Activated T-cell treated with anti-CD3 and anti-CD28 coated beads for 24 hours (primary cell): ENCODE data around the gene LIPA.

Experiments
- DNase-seq: peaks from one replicate; pipeline ENCODE4 v3.0.0-alpha.2; 2020; ENCODE audit warnings: low read depth

Gene LIPA

DNA sequence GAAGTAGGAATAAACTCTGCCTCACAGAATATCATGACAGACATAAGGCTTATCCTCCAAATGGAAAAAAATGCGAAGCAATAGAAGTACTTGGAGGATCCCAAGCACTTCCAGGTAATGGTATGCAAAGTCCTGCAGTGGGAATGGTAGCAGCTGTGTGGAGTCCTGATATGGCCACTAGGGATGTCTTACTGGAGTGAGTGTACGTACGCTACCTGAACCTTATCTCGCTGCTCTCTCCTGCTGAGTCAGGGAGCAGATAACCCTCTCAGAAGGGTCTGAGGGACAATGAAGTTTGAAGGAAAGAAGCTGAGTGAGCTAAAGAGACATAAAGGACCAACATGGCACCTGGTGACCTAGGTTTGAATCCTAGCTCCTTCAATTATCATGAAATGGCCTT, 86.7 kb downstream of the LIPA start:
- DNase-seq, result no peak

DNA sequence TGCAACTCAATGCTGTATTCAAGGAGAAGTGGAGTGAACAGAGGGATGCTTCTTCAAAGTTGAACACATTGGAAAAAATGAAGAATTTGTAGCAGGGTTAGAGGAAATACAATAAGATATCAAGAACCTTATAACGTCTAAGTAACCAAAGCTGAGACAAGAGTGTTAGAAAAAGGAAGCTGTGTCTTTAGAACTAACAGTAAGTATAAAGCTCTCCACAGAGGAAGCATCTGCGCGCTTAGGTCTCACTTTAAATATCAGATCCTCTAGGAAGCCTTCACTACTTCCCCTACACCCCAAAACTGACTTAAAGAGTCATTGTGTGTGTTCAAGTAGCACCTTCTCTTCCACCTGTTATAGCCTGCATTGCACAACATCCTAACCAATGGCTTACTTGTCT, 87.5 kb downstream of the LIPA start:
- DNase-seq, result no peak
